K562 (cell line): ENCODE measurements around the gene ATG14.

Experiments
- BRCA1 ChIP-seq, 2 experiments: fragments of 450-650 bp in 1 of 2; sonication (generic) in 1 of 2; formaldehyde crosslinking in 1 of 2; IDR thresholded peaks; 2 replicates each; pipeline versions ENCODE4 v1.5.0 to v1.6.1; 2017 to 2020; ENCODE audit warnings: mild to moderate bottlenecking in 1 of 2, missing genetic modification reagents in 1 of 2
- FOXK1 ChIP-seq: sonication (generic); formaldehyde crosslinking; IDR thresholded peaks from 2 replicates; pipeline ENCODE4 v1.8.0; 2022; ENCODE audit warnings: missing genetic modification reagents, mild to moderate bottlenecking, borderline replicate concordance
- NFRKB ChIP-seq: fragments of 450-650 bp; IDR thresholded peaks from 2 replicates; pipeline ENCODE4 v1.6.1; 2016; ENCODE audit warnings: low read depth
- NFYB ChIP-seq: IDR thresholded peaks from 2 replicates; pipeline ENCODE4 v1.6.1; 2011; ENCODE audit warnings: mild to moderate bottlenecking, moderate library complexity; ENCODE audit not compliant: insufficient read length; ENCODE audit errors: extremely low read depth
- NR3C1 ChIP-seq: sonication (generic); formaldehyde crosslinking; IDR thresholded peaks from 2 replicates; pipeline ENCODE4 v1.8.1; 2022; ENCODE audit warnings: missing genetic modification reagents
- PHF8 ChIP-seq: fragments of 200-600 bp; sonication (generic); IDR thresholded peaks from 2 replicates; pipeline ENCODE4 v1.6.1; 2012; ENCODE audit warnings: mixed run types, mild to moderate bottlenecking, inconsistent platforms, low read length, moderate library complexity, borderline replicate concordance
- TAF1 ChIP-seq: IDR thresholded peaks from 2 replicates; pipeline ENCODE4 v1.6.1; 2011; ENCODE audit warnings: mild to moderate bottlenecking, low read length, moderate library complexity; ENCODE audit not compliant: insufficient read depth, control insufficient read depth, severe bottlenecking; ENCODE audit errors: extremely low read depth
- TF ChIP-seq, protein P1 (sequence below), 3 experiments: IDR thresholded peaks in 2 of 3; conservative IDR thresholded peaks in 1 of 3; 2 replicates each; pipeline ENCODE4 v1.5.1; 2011 to 2012; ENCODE audit warnings: low read length in 3 of 3, mild to moderate bottlenecking in 3 of 3, control low read depth in 2 of 3, improper control_type of control experiment in 1 of 3, inconsistent platforms in 1 of 3, low read depth in 1 of 3, mixed read lengths in 1 of 3, moderate library complexity in 1 of 3; ENCODE audit not compliant: insufficient read depth in 2 of 3

- no peak for TF ChIP-seq TAF1
- no peak for TF ChIP-seq FOXK1 (CRISPR knock-in tag)
- TF ChIP-seq BRCA1 (IDR thresholded peaks at IDR 0.05), result no peak
- TF ChIP-seq BRCA1 (CRISPR knock-in tag; IDR thresholded peaks at IDR 0.05), result no peak
- no peak for TF ChIP-seq NFRKB
- TF ChIP-seq, protein P1, sequence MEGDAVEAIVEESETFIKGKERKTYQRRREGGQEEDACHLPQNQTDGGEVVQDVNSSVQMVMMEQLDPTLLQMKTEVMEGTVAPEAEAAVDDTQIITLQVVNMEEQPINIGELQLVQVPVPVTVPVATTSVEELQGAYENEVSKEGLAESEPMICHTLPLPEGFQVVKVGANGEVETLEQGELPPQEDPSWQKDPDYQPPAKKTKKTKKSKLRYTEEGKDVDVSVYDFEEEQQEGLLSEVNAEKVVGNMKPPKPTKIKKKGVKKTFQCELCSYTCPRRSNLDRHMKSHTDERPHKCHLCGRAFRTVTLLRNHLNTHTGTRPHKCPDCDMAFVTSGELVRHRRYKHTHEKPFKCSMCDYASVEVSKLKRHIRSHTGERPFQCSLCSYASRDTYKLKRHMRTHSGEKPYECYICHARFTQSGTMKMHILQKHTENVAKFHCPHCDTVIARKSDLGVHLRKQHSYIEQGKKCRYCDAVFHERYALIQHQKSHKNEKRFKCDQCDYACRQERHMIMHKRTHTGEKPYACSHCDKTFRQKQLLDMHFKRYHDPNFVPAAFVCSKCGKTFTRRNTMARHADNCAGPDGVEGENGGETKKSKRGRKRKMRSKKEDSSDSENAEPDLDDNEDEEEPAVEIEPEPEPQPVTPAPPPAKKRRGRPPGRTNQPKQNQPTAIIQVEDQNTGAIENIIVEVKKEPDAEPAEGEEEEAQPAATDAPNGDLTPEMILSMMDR (IDR thresholded peaks at IDR 0.05 in 2 of 3, conservative IDR thresholded peaks at IDR 0.05 in 1 of 3; ENCODE audit: insufficient read depth in 2 of 3, low read depth in 1 of 3, low read length in 3 of 3), result 0 out of 6 replicates have a peak, but pooled peaks of 1 of the 3 experiments have one; percentile 12
- no peak for TF ChIP-seq NFYB
- TF ChIP-seq NR3C1 (CRISPR knock-in tag), result no peak
- TF ChIP-seq PHF8, result no peak
These were observed 78.7 kb downstream of the ATG14 start for GRCh38 chr14:55332654-55333570.
